Stimulated activated CD8-positive, alpha-beta memory T cell treated with anti-CD3 and anti-CD28 coated beads, Interleukin-2, amount 100 ng/mL, for 48 hours (primary cell): Measurements from ENCODE around the gene EEIG2.

Experiments used
- DNase-seq, 2 donors: peaks; one replicate each; pipeline ENCODE4 v3.0.0-alpha.2; 2020; ENCODE audit warnings: low read depth in 2 of 2

EEIG2 gene

DNA sequence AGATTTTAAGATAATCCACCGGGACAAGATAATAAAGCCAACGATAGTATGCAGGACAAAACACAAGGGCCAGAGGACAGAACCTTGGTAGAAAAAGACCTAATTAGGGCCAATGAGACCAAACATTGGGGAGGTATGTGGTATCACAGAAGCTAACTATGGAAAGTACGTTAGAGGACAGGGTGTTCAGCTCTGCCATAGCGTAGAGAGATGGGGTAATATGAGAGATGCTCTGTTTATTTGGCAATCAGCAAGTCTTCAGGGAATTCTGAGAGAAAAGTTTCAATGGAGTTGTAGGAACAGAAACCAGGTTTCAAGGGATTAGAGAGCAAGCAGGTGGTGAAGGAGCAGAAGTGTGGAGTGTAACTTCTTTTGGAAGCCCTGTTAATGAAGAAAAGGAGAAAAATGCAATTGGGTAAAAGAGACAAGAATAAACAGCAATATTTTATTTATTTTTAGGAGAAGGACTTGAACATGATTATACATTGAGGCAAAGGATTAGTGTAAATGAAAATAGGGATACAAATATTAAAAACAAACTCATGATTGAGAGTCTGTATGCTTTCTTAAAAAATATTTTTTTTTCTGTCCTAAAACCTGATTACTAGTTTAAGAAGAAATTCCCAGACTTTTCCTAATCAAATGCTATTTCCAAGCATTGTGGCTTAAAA is 24.0 kb downstream of the EEIG2 start:
- DNase-seq, result no peak

DNA sequence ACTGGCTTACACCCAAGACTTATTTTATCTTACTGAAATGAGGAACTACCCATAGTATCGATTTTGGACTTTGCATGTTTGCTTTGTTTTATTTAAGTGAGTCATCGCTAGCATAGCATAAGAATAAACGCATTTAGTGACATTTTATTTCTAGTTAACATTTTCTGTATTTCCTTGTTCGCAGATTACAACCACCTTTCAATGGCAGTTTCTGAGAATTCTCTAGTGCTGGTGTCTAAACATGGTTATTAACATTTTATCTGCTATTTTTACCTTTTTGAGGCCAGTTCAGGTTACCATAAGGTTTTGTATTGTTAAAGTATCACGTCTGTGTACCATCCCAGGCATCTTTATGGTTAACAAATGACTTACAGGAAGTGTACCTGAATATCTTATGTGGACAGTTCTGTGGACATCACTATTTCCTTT is 24.5 kb downstream of the EEIG2 start:
- DNase-seq, result no peak

DNA sequence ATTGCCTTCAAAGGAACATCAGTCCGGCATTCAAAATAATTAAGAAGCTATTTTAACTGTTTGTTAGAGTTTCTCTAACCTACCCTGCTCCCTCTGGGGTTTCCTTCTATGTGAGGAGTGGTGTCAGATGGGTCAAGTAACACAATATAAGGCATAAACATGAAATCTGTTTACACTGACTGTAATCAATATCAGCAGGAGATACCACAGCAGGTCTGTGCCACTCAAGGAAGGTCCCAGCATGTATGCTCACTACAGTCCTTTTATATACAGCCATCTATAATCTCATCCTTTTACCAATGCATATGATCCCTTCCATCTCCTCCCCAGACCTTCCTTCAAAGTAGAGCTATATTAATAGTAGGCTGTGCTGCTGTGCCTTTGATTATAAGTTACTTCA is 25.4 kb downstream of the EEIG2 start:
- no peak for DNase-seq

DNA sequence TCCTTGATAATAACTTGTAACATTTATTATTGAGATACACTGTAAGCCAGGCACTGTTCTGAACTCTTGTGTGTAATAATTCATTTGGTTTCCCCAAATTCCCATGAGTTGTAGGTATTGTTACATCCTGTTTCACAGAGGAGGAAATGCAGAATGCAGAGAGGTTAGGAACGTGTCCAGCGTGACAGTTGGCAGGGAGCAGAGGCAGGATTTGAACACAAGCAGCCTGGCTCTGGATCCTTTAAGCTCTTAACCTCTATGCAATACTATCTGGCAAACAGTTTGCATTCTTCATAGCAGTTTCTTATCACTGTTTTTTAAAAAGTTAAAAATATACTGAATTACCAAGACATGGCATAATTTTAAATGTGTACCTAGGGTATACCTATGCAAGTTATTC is 30.5 kb downstream of the EEIG2 start:
- DNase-seq, result no peak

DNA sequence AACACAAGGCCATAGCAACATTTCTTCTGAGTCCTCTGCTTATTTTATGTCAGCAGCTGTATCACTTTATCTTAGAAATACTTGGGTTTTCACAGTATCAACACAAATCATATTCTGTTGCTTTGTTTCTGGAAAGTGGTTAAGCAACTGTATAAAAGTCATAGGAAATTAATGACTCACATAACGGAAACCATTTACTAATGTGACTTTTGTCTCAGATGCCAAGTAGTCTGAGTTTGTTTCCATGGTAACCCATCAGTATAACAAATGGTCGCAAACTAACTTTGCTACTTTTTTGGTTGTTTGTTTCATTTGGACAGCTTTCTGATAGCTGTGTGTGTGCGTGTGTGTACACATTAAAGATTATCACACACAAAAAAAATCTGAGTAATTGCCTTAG is 31.1 kb downstream of the EEIG2 start:
- DNase-seq, result no peak

DNA sequence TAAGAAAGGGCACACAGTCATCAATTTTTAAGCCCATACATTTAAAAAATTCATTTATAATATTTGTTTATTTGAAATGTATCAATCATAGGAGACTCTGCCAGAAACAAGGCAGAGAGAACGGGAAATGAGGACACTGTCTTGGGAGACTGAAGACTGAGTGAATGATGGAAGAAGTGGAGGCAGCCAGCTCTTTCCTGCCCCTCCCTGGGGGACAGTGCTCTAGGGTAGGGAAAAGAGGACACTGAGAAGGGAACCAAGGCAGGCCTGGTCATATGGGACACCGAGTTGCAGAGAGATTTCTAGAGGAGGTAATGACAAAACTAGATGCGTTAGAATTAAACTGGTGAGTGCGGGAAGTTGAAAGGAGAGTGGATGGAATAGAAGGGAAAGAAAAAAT is 31.6 kb downstream of the EEIG2 start:
- no peak for DNase-seq

DNA sequence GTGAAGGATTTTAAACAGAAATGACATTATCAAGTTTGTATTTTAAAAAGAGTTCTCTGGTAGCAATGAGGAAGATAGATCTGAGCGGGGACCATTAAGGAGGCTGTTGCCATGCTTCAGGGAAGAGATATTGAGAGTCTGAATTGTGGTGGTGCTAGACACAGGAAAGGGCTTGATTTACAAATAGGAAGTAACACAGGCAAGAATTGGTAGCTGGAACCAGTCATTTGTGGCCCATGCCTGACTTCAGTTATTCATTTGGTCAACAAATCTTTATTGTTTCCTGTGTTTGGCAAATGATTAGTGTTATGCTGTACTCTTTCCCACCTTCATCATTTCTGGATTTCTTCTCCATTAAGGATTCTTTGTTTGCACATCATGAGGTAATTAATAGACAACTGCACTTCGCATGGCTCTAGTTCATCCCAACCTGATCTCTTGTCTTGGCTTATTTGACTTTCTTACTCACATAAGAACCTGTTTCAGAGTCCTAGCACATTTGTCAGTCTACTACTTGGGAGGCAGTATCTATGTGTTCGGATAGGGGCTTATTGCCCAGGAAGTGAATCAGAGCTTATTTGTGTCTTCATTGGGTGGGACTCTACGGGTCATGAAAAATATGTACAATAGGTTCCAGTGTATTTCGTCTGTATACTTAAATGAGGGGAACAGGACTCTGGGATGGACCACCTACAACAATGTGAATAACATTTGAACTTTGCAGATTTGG is 32.3 kb downstream of the EEIG2 start:
- DNase-seq, result no peak

DNA sequence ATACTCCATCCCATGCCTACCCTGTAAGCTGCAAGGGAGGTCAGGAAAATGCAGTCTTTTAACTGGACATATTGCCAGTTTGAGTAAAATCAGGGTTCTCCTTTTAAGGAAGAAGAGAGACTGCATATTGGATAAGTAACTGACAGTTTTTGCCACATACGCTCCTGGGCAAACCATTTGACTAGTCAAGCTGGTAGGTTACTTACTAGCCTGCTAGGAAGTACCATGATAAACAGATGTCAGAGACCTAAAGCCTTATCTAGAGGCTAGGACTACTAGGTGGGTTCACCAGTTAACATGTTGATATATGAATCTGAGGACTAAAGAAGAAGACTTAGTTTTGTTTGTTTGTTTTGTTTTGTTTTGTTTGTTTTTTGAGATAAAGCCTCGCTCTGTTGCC is 33.5 kb downstream of the EEIG2 start:
- DNase-seq, result no peak

DNA sequence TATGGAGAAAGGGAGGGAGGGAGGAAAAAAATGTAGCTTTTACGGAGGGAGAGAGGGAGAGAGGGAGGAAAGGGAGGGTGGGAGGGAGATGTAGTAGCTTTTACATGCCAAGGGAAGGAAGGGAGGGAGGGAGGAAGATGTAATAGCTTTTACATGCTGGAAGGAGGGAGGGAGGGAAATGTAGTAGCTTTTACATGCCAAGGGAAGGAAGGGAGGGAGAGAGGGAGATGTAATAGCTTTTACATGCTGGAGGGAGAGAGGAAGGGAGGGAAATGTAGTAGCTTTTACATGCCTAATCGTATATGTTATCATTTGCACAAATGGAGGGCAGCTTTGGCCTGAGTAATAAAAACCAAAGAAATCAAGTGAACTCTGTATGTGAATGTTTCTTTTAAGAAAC is 35.6 kb downstream of the EEIG2 start:
- DNase-seq, result no peak

DNA sequence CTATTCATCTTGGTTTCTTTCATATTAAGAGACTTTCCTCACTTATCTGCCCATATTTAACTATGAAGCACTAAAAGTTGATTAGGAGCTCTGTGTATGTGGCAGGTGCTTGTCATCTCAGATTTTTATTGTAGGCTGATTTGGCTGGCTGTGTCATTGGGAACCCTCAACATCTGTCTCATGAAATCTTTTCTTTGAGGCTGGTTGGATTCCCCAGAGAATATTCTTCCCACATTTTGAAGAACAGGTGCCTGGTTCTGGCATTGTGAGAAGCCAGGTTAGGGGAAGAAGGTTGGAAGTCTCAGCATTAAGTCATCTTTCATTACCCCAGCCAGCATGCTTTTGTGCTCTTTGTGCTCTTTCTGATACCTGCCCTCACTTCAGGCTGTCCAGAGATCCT is 37.1 kb downstream of the EEIG2 start:
- DNase-seq, result no peak

DNA sequence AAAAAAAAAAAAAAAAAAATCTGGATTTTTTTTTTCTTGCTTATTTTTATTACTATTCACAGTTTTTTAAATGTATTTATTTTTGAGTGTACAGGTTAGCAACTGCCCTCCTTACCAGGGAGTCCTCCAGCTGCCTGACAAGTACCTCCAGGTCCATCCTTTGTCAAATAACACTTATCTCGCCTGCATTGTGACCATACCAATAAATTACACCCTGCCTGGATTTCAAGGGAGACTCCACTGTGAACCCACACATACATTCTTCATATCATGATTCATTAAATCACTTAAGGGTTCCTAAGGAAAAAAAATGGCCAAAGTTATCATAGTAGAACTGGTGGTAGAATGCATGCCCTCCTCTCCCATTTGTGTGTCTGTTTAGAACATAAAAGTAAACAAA is 38.4 kb downstream of the EEIG2 start:
- no peak for DNase-seq

DNA sequence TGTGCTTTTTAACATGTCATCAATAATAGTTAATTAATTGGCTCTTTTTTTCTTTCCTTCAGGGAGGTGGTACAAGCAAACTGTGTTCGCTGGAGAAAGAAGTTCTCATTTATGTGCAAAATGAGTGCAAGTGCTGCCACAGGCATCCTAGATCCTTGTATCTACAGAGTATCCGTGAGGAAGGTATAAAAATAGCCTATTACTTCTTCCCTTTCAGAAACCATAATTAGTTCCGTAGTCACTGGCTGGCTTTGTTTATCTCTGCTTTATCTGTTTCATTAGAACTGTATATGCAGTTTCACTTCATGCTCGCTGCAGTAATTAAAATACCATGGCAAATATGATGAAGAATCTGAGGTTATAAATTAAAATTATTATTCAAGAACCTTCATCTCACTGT is 40.6 kb downstream of the EEIG2 start:
- DNase-seq, result no peak

DNA sequence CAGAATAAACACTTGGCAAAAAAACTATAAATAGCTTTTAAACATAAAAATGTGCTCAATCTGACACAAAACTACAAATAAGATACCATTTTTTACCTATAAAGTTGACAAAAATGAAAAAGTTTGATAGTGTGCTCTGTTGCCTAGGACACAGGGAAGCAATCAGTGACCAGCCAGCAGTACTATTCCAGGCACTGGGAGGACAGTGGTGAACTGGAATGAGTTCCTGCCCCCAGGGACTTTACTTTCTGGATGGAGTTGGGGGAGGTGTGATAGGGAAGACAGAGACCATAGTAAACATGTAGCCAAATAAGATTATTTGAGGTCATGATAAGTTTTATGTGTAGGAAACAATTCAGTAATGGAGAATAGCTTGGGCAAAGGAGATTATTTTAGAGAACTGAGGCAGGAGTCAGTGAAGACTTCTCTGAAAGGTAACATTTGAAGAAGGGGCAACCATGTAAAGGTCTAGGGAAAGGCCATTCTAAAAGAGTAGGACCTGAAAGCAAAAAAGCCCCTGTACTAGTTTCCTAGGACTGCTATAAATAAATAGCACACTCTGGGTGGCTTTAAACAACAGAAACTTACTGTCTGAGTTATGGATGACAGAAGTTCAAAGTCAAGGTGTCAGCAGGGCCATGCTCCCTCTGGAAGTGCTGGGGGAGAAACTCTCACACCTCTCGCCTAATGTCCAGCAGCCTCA is 42.0 kb downstream of the EEIG2 start:
- no peak for DNase-seq

DNA sequence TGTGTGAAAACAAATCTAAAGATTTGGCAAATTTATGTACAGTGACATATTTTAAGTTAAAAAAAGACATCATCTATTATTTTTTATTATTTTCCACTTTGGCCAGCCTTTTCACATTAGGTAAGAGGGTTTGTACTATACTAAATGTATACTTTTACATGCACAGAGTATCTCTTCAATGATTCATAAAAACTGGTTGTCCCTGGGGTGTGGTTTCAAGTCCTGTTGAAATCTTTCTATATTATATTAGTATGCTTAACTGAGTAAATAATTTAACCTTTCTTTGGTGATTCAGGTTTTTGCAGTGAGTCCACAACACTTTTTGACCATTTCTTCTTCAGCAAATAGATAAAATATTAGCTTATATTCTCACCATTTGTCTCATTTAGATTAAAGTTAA is 45.7 kb downstream of the EEIG2 start:
- DNase-seq, result no peak

DNA sequence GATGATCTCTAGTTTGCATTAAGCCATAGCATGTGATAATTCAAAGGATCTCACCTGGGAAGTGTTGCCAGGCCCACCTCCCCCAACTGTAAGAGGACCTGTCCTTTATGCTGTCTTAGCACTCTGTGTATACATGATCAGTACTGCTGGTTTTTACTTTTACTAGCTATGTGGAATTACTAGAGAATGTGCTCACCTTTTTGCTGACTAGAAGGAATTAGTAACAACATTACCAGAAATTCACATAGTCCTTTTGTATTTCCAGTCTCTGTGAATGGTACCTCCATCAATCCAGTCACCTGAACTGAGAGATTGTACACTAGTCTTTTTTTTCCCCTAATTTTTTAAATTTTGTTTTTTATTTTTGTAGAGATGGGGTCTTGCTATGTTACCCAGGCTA is 46.6 kb downstream of the EEIG2 start:
- DNase-seq, result no peak

DNA sequence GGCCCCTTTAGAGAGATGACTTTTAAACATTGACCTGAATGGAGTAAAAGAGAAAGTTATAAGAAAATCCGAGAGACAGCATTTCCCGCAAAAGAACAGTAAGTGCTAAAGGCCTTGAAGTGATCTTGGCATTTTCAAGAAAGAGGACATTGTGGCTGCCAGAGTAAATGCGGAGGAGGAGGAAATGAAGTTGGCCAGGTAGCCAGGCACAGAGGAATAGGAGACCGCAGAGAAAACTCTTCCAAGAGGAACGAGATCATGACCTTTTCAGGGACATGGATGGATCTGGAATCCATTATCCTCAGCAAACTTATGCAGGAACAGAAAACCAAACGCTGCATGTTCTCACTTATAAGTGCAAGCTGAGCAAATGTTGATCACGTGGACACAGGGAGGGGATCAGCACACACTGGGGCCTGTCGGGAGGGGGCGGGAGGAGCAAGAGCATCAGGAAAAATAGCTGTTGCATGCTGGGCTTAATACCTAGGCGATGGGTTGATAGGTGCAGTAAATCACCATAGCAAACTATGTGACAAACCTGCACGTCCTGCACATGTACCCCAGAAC is 49.7 kb downstream of the EEIG2 start:
- DNase-seq, result no peak
